ENCODE measurements around the gene SLC17A4. TPM values are rescaled to one million over a fixed set of nuclear protein-coding genes. Genes with fewer than 3 reads are reported as not detected.

Gene SLC17A4
- total RNA-seq, 1 donor from 2014 or later: not detected

- DNase-seq (ENCODE audit: low read depth): no peak
- Histone ChIP-seq H3K27me3 (ENCODE audit: control insufficient read depth, insufficient read depth, low read length) (no peaks in the 10 kb centered on the region), H3K4me3 (ENCODE audit: low read depth, low read length) (no peak overlapping the region), H3K36me3 (ENCODE audit: control insufficient read depth, insufficient read depth, low read length) (no peaks in the 10 kb centered on the region)
- TF ChIP-seq CTCF (IDR thresholded peaks at IDR 0.05; ENCODE audit: insufficient read depth, low read length, poor library complexity, severe bottlenecking): no peak
These were observed 1.5 kb upstream of the SLC17A4 start for GRCh38 chr6:25753079-25753478.

- TF ChIP-seq CTCF (IDR thresholded peaks at IDR 0.05; ENCODE audit: insufficient read depth, low read length, poor library complexity, severe bottlenecking): no peak
- Histone ChIP-seq H3K27me3 (ENCODE audit: control insufficient read depth, insufficient read depth, low read length) (no peaks in the 10 kb centered on the region), H3K4me3 (ENCODE audit: low read depth, low read length) (no peak overlapping the region), H3K36me3 (ENCODE audit: control insufficient read depth, insufficient read depth, low read length) (no peaks in the 10 kb centered on the region)
- no peak for DNase-seq (ENCODE audit: low read depth)
These were observed 941 bp downstream of the SLC17A4 start for GRCh38 chr6:25755483-25755882.

- Histone ChIP-seq H3K36me3 (ENCODE audit: control insufficient read depth, insufficient read depth, low read length) (no peaks in the 10 kb centered on the region), H3K27me3 (ENCODE audit: control insufficient read depth, insufficient read depth, low read length) (no peaks in the 10 kb centered on the region), H3K4me3 (ENCODE audit: low read depth, low read length) (no peak overlapping the region)
- no peak for TF ChIP-seq CTCF (IDR thresholded peaks at IDR 0.05; ENCODE audit: insufficient read depth, low read length, poor library complexity, severe bottlenecking)
- no peak for DNase-seq (ENCODE audit: low read depth)
These were observed 2.1 kb downstream of the SLC17A4 start for GRCh38 chr6:25756382-25757363.

GRCh38 chr6:25757936-25758642 lies 3.5 kb downstream of the SLC17A4 start:
- no peak for DNase-seq (ENCODE audit: low read depth)
- no peak for TF ChIP-seq CTCF (IDR thresholded peaks at IDR 0.05; ENCODE audit: insufficient read depth, low read length, poor library complexity, severe bottlenecking)
- H3K27me3 ChIP-seq (ENCODE audit: control insufficient read depth, insufficient read depth, low read length): no peaks in the 10 kb centered on the region

GRCh38 chr6:25764611-25765010 lies 10.1 kb downstream of the SLC17A4 start:
- no peak for DNase-seq (ENCODE audit: low read depth)
- Histone ChIP-seq H3K27me3 (ENCODE audit: control insufficient read depth, insufficient read depth, low read length) (no peaks in the 10 kb centered on the region), H3K4me3 (ENCODE audit: low read depth, low read length) (no peak overlapping the region), H3K36me3 (ENCODE audit: control insufficient read depth, insufficient read depth, low read length) (no peaks in the 10 kb centered on the region)
- TF ChIP-seq CTCF (IDR thresholded peaks at IDR 0.05; ENCODE audit: insufficient read depth, low read length, poor library complexity, severe bottlenecking): no peak

More at GRCh38 chr6:25757936-25758642, 3.5 kb downstream of the SLC17A4 start:
- Histone ChIP-seq H3K4me3 (ENCODE audit: low read depth, low read length) (no peak overlapping the region), H3K36me3 (ENCODE audit: control insufficient read depth, insufficient read depth, low read length) (no peaks in the 10 kb centered on the region)

All from kidney epithelial cell (primary cell).